A549 (cell line): ENCODE results near the gene ZBTB45. TPM values are rescaled to one million over a fixed set of nuclear protein-coding genes. Genes with fewer than 3 reads are reported as not detected.

Experiments used
- ATAC-seq, 2 experiments: fragments of 200-7000 bp in 1 of 2; fragments of >200 bp in 1 of 2; cut with Nextera tagmentation in 1 of 2; cut with Tn5 transposase in 1 of 2; 3 replicates each; pipeline versions ENCODE4 v1.8.0 to v1.9.1; 2018 to 2020; ENCODE audit warnings: mild to moderate bottlenecking in 1 of 2, moderate library complexity in 1 of 2
- CTCF ChIA-PET: fragments of 300-600 bp; sonication (Branson Sonifier 250); formaldehyde crosslinking; extraction: SDS; loops from one replicate; lab custom pipeline; 2021; ENCODE audit warnings: antibody characterized with exemption, inconsistent platforms; lab: Yijun Ruan, JAX
- POLR2A ChIA-PET: fragments of 350-600 bp; formaldehyde crosslinking; extraction: SDS; loops from one replicate; lab custom pipeline; 2021; ENCODE audit warnings: antibody characterized with exemption, inconsistent platforms; lab: Yijun Ruan, JAX
- DNase-seq, 2 experiments: peaks; one replicate each; pipeline versions ENCODE4 v3.0.0 to v3.0.0-alpha.2; 2011 to 2016; ENCODE audit warnings: low read depth in 1 of 2, low spot score in 1 of 2
- FAIRE-seq: peaks from 2 replicates; lab custom pipeline; 2011; peaks lifted over from hg19 to GRCh38; lab: Jason Lieb, UNC
- H3K27ac ChIP-seq, 2 experiments: fragments of >200 bp; sonication (Bioruptor Twin); formaldehyde crosslinking; 3 replicates each; pipeline ENCODE4 v1.5.1; 2016 to 2017
- H3K4me1 ChIP-seq: fragments of >200 bp; sonication (Bioruptor Twin); formaldehyde crosslinking; 3 replicates; pipeline ENCODE4 v1.6.1; 2016
- H3K4me2 ChIP-seq: fragments of >200 bp; sonication (Bioruptor Twin); formaldehyde crosslinking; 3 replicates; pipeline ENCODE4 v1.6.1; 2016
- H3K4me3 ChIP-seq: fragments of >200 bp; sonication (Bioruptor Twin); formaldehyde crosslinking; 3 replicates; pipeline ENCODE4 v1.5.1; 2016
- H3K9me3 ChIP-seq: fragments of >200 bp; sonication (Bioruptor Twin); formaldehyde crosslinking; 3 replicates; pipeline ENCODE4 v1.6.1; 2016
- BHLHE40 ChIP-seq: IDR thresholded peaks from 2 replicates; pipeline ENCODE4 v1.6.1; 2012; ENCODE audit warnings: low read depth, low read length, inconsistent platforms
- CHD4 ChIP-seq: fragments of 200-600 bp; sonication (generic); IDR thresholded peaks from 2 replicates; pipeline ENCODE4 v1.6.1; 2016; ENCODE audit warnings: antibody characterized with exemption, mild to moderate bottlenecking, borderline replicate concordance
- CTCF ChIP-seq: fragments of >200 bp; sonication (Bioruptor Twin); formaldehyde crosslinking; IDR thresholded peaks from 3 replicates; pipeline ENCODE4 v1.5.1; 2016
- E2F6 ChIP-seq: IDR thresholded peaks from 2 replicates; pipeline ENCODE4 v1.6.1; 2012; ENCODE audit warnings: low read depth, borderline replicate concordance
- EHF ChIP-seq: fragments of 250-450 bp; sonication (Bioruptor Pico); IDR thresholded peaks from 2 replicates; pipeline ENCODE4 v1.5.0; 2020; ENCODE audit warnings: mild to moderate bottlenecking
- ELK1 ChIP-seq: fragments of 150-350 bp; IDR thresholded peaks from 2 replicates; pipeline ENCODE4 v1.6.1; 2014; ENCODE audit warnings: low read depth, mild to moderate bottlenecking, low read length
- EP300 ChIP-seq, 2 experiments: fragments of >200 bp; sonication (Bioruptor Twin); formaldehyde crosslinking; IDR thresholded peaks; 2 replicates in 1 of 2; 3 replicates in 1 of 2; pipeline ENCODE4 v1.6.1; 2016 to 2017
- ESRRA ChIP-seq: fragments of 150-350 bp; IDR thresholded peaks from 2 replicates; pipeline ENCODE4 v1.6.1; 2014; ENCODE audit warnings: mild to moderate bottlenecking, low read length, borderline replicate concordance
- FOXS1 ChIP-seq: fragments of 250-450 bp; sonication (Bioruptor Pico); IDR thresholded peaks from 2 replicates; pipeline ENCODE4 v1.5.0; 2020; ENCODE audit warnings: mild to moderate bottlenecking, moderate library complexity
- HDAC2 ChIP-seq: fragments of 200-600 bp; sonication (generic); IDR thresholded peaks from 2 replicates; pipeline ENCODE4 v1.6.1; 2016
- HES2 ChIP-seq: fragments of >200 bp; sonication (Bioruptor Twin); formaldehyde crosslinking; IDR thresholded peaks from 2 replicates; pipeline ENCODE4 v1.6.1; 2016
- HEYL ChIP-seq: fragments of 250-450 bp; sonication (Bioruptor Pico); IDR thresholded peaks from 2 replicates; pipeline ENCODE4 v1.8.0; 2021; ENCODE audit warnings: mild to moderate bottlenecking, moderate library complexity
- HMGXB4 ChIP-seq: fragments of 250-450 bp; sonication (Bioruptor Pico); IDR thresholded peaks from 2 replicates; pipeline ENCODE4 v1.5.0; 2021; ENCODE audit warnings: mild to moderate bottlenecking, moderate library complexity, borderline replicate concordance
- HOXB13 ChIP-seq: fragments of 250-450 bp; sonication (Bioruptor Pico); IDR thresholded peaks from 2 replicates; pipeline ENCODE4 v1.5.0; 2020; ENCODE audit warnings: low read depth, mild to moderate bottlenecking, moderate library complexity
- JUN ChIP-seq, 2 experiments: fragments of >200 bp; sonication (Bioruptor Twin); formaldehyde crosslinking; IDR thresholded peaks; 2 replicates in 1 of 2; 3 replicates in 1 of 2; pipeline ENCODE4 v1.6.1; 2016 to 2017
- KDM1A ChIP-seq: fragments of 200-600 bp; sonication (generic); IDR thresholded peaks from 2 replicates; pipeline ENCODE4 v1.6.1; 2016; ENCODE audit warnings: low read depth, mild to moderate bottlenecking
- KDM5A ChIP-seq: fragments of 200-600 bp; sonication (generic); IDR thresholded peaks from 2 replicates; pipeline ENCODE4 v1.6.1; 2016; ENCODE audit warnings: antibody characterized with exemption, mild to moderate bottlenecking
- MYC ChIP-seq: IDR thresholded peaks from 2 replicates; pipeline ENCODE4 v1.6.1; 2012; ENCODE audit warnings: mild to moderate bottlenecking, inconsistent platforms, low read length, improper control_type of control experiment, borderline replicate concordance
- NFE2L2 ChIP-seq: fragments of 150-350 bp; conservative IDR thresholded peaks from 2 replicates; pipeline ENCODE4 v1.6.1; 2014; ENCODE audit warnings: low read length
- NPAS2 ChIP-seq: fragments of 250-450 bp; sonication (Bioruptor Pico); IDR thresholded peaks from 2 replicates; pipeline ENCODE4 v1.8.0; 2022; ENCODE audit warnings: mild to moderate bottlenecking, moderate library complexity, borderline replicate concordance
- NR3C1 ChIP-seq: fragments of >200 bp; sonication (Bioruptor Twin); formaldehyde crosslinking; IDR thresholded peaks from 3 replicates; pipeline ENCODE4 v1.6.1; 2017
- RAD21 ChIP-seq, 2 experiments: fragments of >200 bp in 1 of 2; sonication (Bioruptor Twin) in 1 of 2; formaldehyde crosslinking in 1 of 2; IDR thresholded peaks in 1 of 2; conservative IDR thresholded peaks in 1 of 2; 2 replicates in 1 of 2; 3 replicates in 1 of 2; pipeline ENCODE4 v1.6.1; 2012 to 2018; ENCODE audit warnings: inconsistent platforms in 1 of 2
- RCOR1 ChIP-seq: fragments of 150-350 bp; IDR thresholded peaks from 2 replicates; pipeline ENCODE4 v1.6.1; 2014; ENCODE audit warnings: antibody characterized with exemption, low read length, low read depth
- REST ChIP-seq: fragments of 200-600 bp; sonication (generic); IDR thresholded peaks from 2 replicates; pipeline ENCODE4 v1.6.1; 2016; ENCODE audit warnings: antibody characterized with exemption, mild to moderate bottlenecking, moderate library complexity
- RFX5 ChIP-seq: fragments of 450-650 bp; IDR thresholded peaks from 2 replicates; pipeline ENCODE4 v1.7.1; 2014; ENCODE audit warnings: antibody characterized with exemption, mild to moderate bottlenecking, moderate library complexity
- RNF2 ChIP-seq: fragments of 200-600 bp; sonication (generic); IDR thresholded peaks from 2 replicates; pipeline ENCODE4 v1.6.1; 2016; ENCODE audit warnings: low read depth, mild to moderate bottlenecking, antibody characterized with exemption, moderate library complexity, borderline replicate concordance
- TP53 ChIP-seq: fragments of 250-450 bp; sonication (Bioruptor Pico); IDR thresholded peaks from 2 replicates; pipeline ENCODE4 v1.5.0; 2021; ENCODE audit warnings: mild to moderate bottlenecking, moderate library complexity
- USF2 ChIP-seq: fragments of 450-650 bp; IDR thresholded peaks from 2 replicates; pipeline ENCODE4 v1.6.1; 2014; ENCODE audit warnings: antibody characterized with exemption
- WGBS: methylation state at CpG from one replicate; pipeline ENCODE4 v1.1.6; 2017; ENCODE audit errors: missing lambda C conversion rate; 5-methylcytosine and 5-hydroxymethylcytosine counted together
- polyA plus RNA-seq, 4 experiments: library from polyadenylated mRNA; depleted of rRNA in 3 of 4; stranded (reverse); fragments of >200 nt; fragmentation: RNase III in 1 of 4; extraction: RNeasy Plus Mini Kit Qiagen cat#74134 plus additional on column Dnase treatment in 1 of 4; gene quantifications; 2 replicates in 3 of 4; 3 replicates in 1 of 4; pipeline ENCODE4 v1.2.3, GENCODE V29; 2011 to 2017

The ZBTB45 gene
- polyA plus RNA-seq, 2 of the 4 experiments (the other 2 are of a cell fraction) = 6.4 to 13.4 TPM

GRCh38 chr19:58554494-58555368 is 35.1 kb upstream of the ZBTB45 start, which contains the start of gene CHMP2A:
TSS of gene CHMP2A (minus strand) at chr19:58555105. CDS start at chr19:58554212, 893 bp downstream.
- DNase-seq = peak; percentile 98 to 99
- 2% methylated on average over 46 of the region's 69 CpGs for WGBS
- Histone ChIP-seq H3K27ac (peak within 1 kb of the TSS; percentile 88 to 93), H3K4me3 (peak within 1 kb of the TSS; percentile 67), H3K9me3 (no peaks in the 10 kb centered on the region), H3K4me1 (peaks cover 30% of the 10 kb centered on the region), H3K4me2 (peak within 1 kb of the TSS; percentile 91)
- ATAC-seq = peak; percentile 46 to 69
- FAIRE-seq = no peak
- CTCF ChIA-PET = interaction anchor here (0.5 to 13.8 kb wide), 6 partner anchors 11 to 49 kb away, joined by 3 to 222 read pairs (median 4); partner anchors contain the start of genes TRIM28 and ZBTB45
- POLR2A ChIA-PET = interaction anchor here (1.1 to 6.8 kb wide), 7 partner anchors 10 to 41 kb away, joined by 3 to 103 read pairs (median 7); partner anchors contain the start of genes MZF1, TRIM28 and ZBTB45
- TF ChIP-seq BHLHE40 = peak; percentile 73
- no peak for TF ChIP-seq NPAS2
- TF ChIP-seq HOXB13 (CRISPR knock-in tag) = no peak
- peak; percentile 81 to 98 for TF ChIP-seq JUN (IDR thresholded peaks at IDR 0.05)
- TF ChIP-seq ESRRA = no peak
- no peak for TF ChIP-seq KDM1A
- no peak for TF ChIP-seq CHD4
- no peak for TF ChIP-seq EHF
- no peak for TF ChIP-seq NFE2L2
- no peak for TF ChIP-seq RCOR1
- TF ChIP-seq NR3C1 = no peak
- TF ChIP-seq HDAC2 = no peak
- TF ChIP-seq FOXS1 (CRISPR knock-in tag) = no peak
- TF ChIP-seq REST = no peak
- no peak for TF ChIP-seq EP300 (IDR thresholded peaks at IDR 0.05)
- TF ChIP-seq HEYL = no peak
- 0 out of 5 replicates have a peak, but pooled peaks of 1 of the 2 experiments have one; percentile 22 for TF ChIP-seq RAD21 (conservative IDR thresholded peaks at IDR 0.05 in 1 of 2, IDR thresholded peaks at IDR 0.05 in 1 of 2)
- TF ChIP-seq HES2 = no peak
- TF ChIP-seq RNF2 = no peak
- TF ChIP-seq E2F6 = peak; percentile 59; the same call in 1 of the 2 replicates
- TF ChIP-seq ELK1 = 0 out of 2 replicates have a peak, but pooled peaks have one; percentile 40
- peak; percentile 84 for TF ChIP-seq MYC
- peak; percentile 80 for TF ChIP-seq TP53 (CRISPR knock-in tag)
- TF ChIP-seq RFX5 = peak; percentile 45; the same call in 1 of the 2 replicates
- no peak; the same call in 1 of the 2 replicates for TF ChIP-seq HMGXB4 (CRISPR knock-in tag)
- TF ChIP-seq USF2 = no peak
- no peak for TF ChIP-seq CTCF
- peak; percentile 69 for TF ChIP-seq KDM5A
